Transverse colon (tissue), 3 donors: ENCODE data around the gene FAM72C.
"Not testable (repeated sequence)": the region's sequence is repeated elsewhere in the genome, so short reads cannot be mapped to it uniquely, and the experiment has no call there.

Experiments used
- CTCF ChIP-seq, 5 experiments: fragments of 200-600 bp in 3 of 5; fragments of 450-650 bp in 2 of 5; sonication (generic) in 3 of 5; IDR thresholded peaks; 1 replicate in 2 of 5; 2 replicates in 3 of 5; pipeline ENCODE4 v1.5.1; 2016 to 2017; ENCODE audit warnings: antibody characterized with exemption in 5 of 5, inconsistent platforms in 3 of 5, mild to moderate bottlenecking in 2 of 5, moderate library complexity in 1 of 5
- POLR2A ChIP-seq: fragments of 450-650 bp; IDR thresholded peaks from one replicate; pipeline ENCODE4 v1.6.1; 2016; ENCODE audit warnings: antibody characterized with exemption, mild to moderate bottlenecking, moderate library complexity

DNA sequence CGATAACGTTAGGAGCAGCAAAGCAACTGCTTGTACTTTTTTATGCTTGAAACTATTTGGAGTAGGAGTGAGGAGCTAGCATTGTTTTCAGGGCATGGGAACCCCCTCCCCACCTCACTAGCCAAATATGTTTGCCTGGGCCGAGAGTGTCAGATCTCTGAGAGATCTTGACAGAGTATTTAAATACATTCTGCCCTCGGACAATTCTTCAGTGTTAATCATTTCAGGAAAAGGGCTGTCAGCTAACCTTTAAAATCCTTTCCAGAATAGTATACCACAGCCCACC lies 17.6 kb upstream of the FAM72C start:
- TF ChIP-seq CTCF (IDR thresholded peaks at IDR 0.05); POLR2A: not testable (repeated sequence)
